Peyer's patch (tissue), 4 donors: ENCODE results near the gene PARD3B. TPM values are rescaled to one million over a fixed set of nuclear protein-coding genes. Genes with fewer than 3 reads are reported as not detected.

Experiments used
- DNase-seq, 3 donors: peaks; one replicate each; pipeline ENCODE4 v3.0.0-alpha.2; 2017 to 2019
- H3K27ac ChIP-seq, 4 donors: fragments of 200-600 bp; sonication (generic); one replicate each; pipeline ENCODE4 v1.5.1; 2016 to 2019
- H3K27me3 ChIP-seq, 2 donors: fragments of 200-600 bp; sonication (generic); one replicate each; pipeline ENCODE4 v1.5.1; 2019
- H3K36me3 ChIP-seq, 3 donors: fragments of 200-600 bp; sonication (generic); one replicate each; pipeline ENCODE4 v1.5.1; 2016 to 2019
- H3K4me1 ChIP-seq, 4 donors: fragments of 200-600 bp; sonication (generic); one replicate each; pipeline ENCODE4 v1.5.1; 2016 to 2019
- H3K4me3 ChIP-seq, 4 donors: fragments of 200-600 bp; sonication (generic); 1 replicate in 3 of 4; 2 replicates in 1 of 4; pipeline ENCODE4 v1.5.1; 2016 to 2019; ENCODE audit warnings: mild to moderate bottlenecking in 1 of 4
- H3K9me3 ChIP-seq, 4 donors: fragments of 200-600 bp; sonication (generic); one replicate each; pipeline ENCODE4 v1.5.1; 2016 to 2019; ENCODE audit warnings: mild to moderate bottlenecking in 1 of 4
- POLR2A ChIP-seq, 2 donors: fragments of 450-650 bp; IDR thresholded peaks; one replicate each; pipeline ENCODE4 v1.5.1; 2017; ENCODE audit warnings: antibody characterized with exemption in 2 of 2, mild to moderate bottlenecking in 2 of 2, moderate library complexity in 2 of 2
- total RNA-seq, 4 donors: library from RNA; depleted of rRNA; stranded (reverse); fragments of >200 nt; gene quantifications; one replicate each; pipeline ENCODE4 v1.1.0, GENCODE V29; 2016
- TF ChIP-seq, protein P1 (sequence below), 6 experiments: fragments of 450-650 bp in 4 of 6; fragments of 200-600 bp in 2 of 6; sonication (generic) in 1 of 6; IDR thresholded peaks; one replicate each; pipeline ENCODE4 v1.5.1; 2017 to 2019; ENCODE audit warnings: antibody characterized with exemption in 6 of 6, mild to moderate bottlenecking in 3 of 6, moderate library complexity in 1 of 6

PARD3B gene
- total RNA-seq, 4 donors from 2014 or later: 19.6 to 52.0 (median 40.6) TPM

- Histone ChIP-seq H3K4me1 (no peaks in the 10 kb centered on the region), H3K27me3 (no peaks in the 10 kb centered on the region), H3K36me3 (no peaks in the 10 kb centered on the region), H3K4me3 (no peak overlapping the region), H3K27ac (no peak overlapping the region), H3K9me3 (no peaks in the 10 kb centered on the region)
- no peak for DNase-seq
- TF ChIP-seq POLR2A (IDR thresholded peaks at IDR 0.05): no peak
- TF ChIP-seq, protein P1, sequence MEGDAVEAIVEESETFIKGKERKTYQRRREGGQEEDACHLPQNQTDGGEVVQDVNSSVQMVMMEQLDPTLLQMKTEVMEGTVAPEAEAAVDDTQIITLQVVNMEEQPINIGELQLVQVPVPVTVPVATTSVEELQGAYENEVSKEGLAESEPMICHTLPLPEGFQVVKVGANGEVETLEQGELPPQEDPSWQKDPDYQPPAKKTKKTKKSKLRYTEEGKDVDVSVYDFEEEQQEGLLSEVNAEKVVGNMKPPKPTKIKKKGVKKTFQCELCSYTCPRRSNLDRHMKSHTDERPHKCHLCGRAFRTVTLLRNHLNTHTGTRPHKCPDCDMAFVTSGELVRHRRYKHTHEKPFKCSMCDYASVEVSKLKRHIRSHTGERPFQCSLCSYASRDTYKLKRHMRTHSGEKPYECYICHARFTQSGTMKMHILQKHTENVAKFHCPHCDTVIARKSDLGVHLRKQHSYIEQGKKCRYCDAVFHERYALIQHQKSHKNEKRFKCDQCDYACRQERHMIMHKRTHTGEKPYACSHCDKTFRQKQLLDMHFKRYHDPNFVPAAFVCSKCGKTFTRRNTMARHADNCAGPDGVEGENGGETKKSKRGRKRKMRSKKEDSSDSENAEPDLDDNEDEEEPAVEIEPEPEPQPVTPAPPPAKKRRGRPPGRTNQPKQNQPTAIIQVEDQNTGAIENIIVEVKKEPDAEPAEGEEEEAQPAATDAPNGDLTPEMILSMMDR (IDR thresholded peaks at IDR 0.05): no peak
Measured at GRCh38 chr2:205461678-205462665, 916.7 kb downstream of the PARD3B start.

DNA sequence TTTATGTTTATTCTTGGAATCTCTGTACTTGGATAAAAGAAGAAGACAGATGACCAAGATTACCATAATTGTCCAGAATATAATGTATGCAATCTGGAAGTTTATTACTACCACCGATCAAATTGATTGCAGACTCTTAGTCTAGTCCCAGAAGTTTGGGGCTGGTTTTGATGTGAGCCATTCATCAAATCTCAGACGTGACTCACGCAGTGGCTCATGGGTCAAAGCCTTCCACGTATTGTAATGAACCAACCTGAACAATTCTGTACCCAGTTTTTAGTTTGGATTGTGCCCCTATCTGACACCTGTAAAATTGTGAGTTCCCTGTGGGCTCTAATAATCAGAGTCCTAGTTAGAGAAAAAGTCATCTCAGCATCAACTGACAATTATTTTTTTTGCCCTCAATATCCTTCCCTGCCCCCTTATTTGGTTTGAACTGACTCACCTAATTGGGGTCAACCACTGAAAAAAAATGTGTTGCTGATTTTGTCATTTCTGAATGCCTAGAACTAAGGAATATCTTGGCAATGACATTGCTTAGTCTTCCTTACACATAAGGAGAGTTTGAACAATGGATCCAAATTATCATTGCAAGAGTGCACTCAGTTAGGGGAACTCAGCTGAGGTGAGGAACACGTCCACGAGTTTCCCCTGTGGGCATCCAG lies 917.5 kb downstream of the PARD3B start:
- Histone ChIP-seq H3K9me3 (no peaks in the 10 kb centered on the region), H3K4me3 (no peak overlapping the region), H3K27ac (no peak overlapping the region), H3K4me1 (no peaks in the 10 kb centered on the region), H3K27me3 (no peaks in the 10 kb centered on the region), H3K36me3 (no peaks in the 10 kb centered on the region)
- no peak for TF ChIP-seq POLR2A (IDR thresholded peaks at IDR 0.05)
- TF ChIP-seq, protein P1 (IDR thresholded peaks at IDR 0.05): no peak
- no peak for DNase-seq

GRCh38 chr2:205463466-205464025 lies 918.3 kb downstream of the PARD3B start:
- H3K36me3 ChIP-seq: no peaks in the 10 kb centered on the region
- TF ChIP-seq, protein P1 (IDR thresholded peaks at IDR 0.05): no peak
- no peak for TF ChIP-seq POLR2A (IDR thresholded peaks at IDR 0.05)
- H3K27me3 ChIP-seq: no peaks in the 10 kb centered on the region
- no peaks in the 10 kb centered on the region for H3K4me1 ChIP-seq
- no peak overlapping the region for H3K4me3 ChIP-seq
- no peak overlapping the region for H3K27ac ChIP-seq
- H3K9me3 ChIP-seq: no peaks in the 10 kb centered on the region
- DNase-seq: no peak

DNA sequence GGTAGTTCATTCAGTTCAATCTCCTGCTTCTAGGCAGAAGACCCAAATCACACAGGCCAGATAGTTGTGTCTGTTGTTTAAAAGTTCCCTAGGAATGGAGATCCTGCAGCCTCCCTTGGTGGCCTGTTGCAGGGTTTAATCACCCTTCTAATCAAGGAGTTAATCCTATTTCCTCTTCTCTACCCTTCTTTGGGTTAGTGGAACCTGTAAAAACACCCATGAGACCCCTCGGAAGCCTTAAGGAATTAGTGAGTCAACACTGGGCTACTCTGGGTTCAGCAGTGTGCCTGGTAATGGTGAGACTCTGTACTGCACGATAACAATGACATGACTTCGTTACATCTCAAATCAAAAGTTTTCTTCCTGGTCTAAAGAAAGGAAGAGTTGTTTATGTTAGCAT lies 919.4 kb downstream of the PARD3B start:
- Histone ChIP-seq H3K4me3 (no peak overlapping the region), H3K27ac (no peak overlapping the region), H3K4me1 (no peaks in the 10 kb centered on the region), H3K36me3 (no peaks in the 10 kb centered on the region), H3K9me3 (no peaks in the 10 kb centered on the region), H3K27me3 (no peaks in the 10 kb centered on the region)
- TF ChIP-seq, protein P1 (IDR thresholded peaks at IDR 0.05): no peak
- TF ChIP-seq POLR2A (IDR thresholded peaks at IDR 0.05): no peak
- DNase-seq: no peak

DNA sequence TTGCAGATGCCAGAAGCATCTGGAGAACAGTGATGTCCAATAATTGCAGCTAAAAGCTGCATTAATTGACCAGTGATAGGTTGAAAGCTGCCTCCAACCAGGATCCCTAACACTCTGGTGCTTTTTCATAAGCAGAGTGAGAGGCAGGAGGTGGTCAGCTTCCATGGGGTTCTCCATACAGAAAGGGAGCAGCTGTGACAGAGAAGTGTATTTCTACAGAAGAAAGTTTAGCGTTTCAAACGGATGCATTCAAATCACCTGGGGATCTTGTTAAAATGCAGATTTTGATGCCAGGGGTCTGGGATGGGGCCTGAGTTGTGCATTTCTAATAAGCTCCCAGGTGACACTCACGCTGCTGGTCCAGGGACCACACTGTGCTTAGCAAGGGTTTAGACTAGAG lies 920.5 kb downstream of the PARD3B start:
- Histone ChIP-seq H3K4me3 (no peak overlapping the region), H3K27ac (no peak overlapping the region), H3K36me3 (no peaks in the 10 kb centered on the region), H3K9me3 (no peaks in the 10 kb centered on the region), H3K27me3 (no peaks in the 10 kb centered on the region), H3K4me1 (no peaks in the 10 kb centered on the region)
- TF ChIP-seq, protein P1 (IDR thresholded peaks at IDR 0.05): no peak
- TF ChIP-seq POLR2A (IDR thresholded peaks at IDR 0.05): no peak
- DNase-seq: no peak
